Neural progenitor cell (in vitro differentiated cells): ENCODE data around the gene NME4. TPM values are rescaled to one million over a fixed set of nuclear protein-coding genes. Genes with fewer than 3 reads are reported as not detected.

Experiments used
- DNase-seq: peaks from one replicate; pipeline ENCODE4 v3.0.0-alpha.2; 2016; ENCODE audit warnings: low spot score
- H2AFZ ChIP-seq: fragments of 200-600 bp; sonication (generic); replicated peaks from 2 replicates; pipeline ENCODE4 v1.6.1; 2016; ENCODE audit warnings: antibody characterized with exemption
- H3F3A ChIP-seq: fragments of 200-600 bp; sonication (generic); 2 replicates; pipeline ENCODE4 v1.6.1; 2016; ENCODE audit warnings: antibody characterized with exemption, low read depth
- H3K27ac ChIP-seq: fragments of 200-600 bp; sonication (generic); 2 replicates; pipeline ENCODE4 v1.5.1; 2016; ENCODE audit warnings: mild to moderate bottlenecking
- H3K27me3 ChIP-seq: fragments of 200-600 bp; sonication (generic); 2 replicates; pipeline ENCODE4 v1.6.1; 2016; ENCODE audit warnings: mild to moderate bottlenecking, moderate library complexity
- H3K36me3 ChIP-seq: fragments of 200-600 bp; sonication (generic); 2 replicates; pipeline ENCODE4 v1.5.1; 2016
- H3K4me1 ChIP-seq: fragments of 200-600 bp; sonication (generic); 2 replicates; pipeline ENCODE4 v1.6.1; 2016; ENCODE audit warnings: mixed run types
- H3K4me2 ChIP-seq: fragments of 200-600 bp; sonication (generic); 2 replicates; pipeline ENCODE4 v1.6.1; 2016
- H3K4me3 ChIP-seq: fragments of 200-600 bp; sonication (generic); 2 replicates; pipeline ENCODE4 v1.5.1; 2016
- H3K79me2 ChIP-seq: fragments of 200-600 bp; sonication (generic); 2 replicates; pipeline ENCODE4 v1.6.1; 2016; ENCODE audit warnings: low read depth
- H3K9ac ChIP-seq: fragments of 200-600 bp; sonication (generic); 2 replicates; pipeline ENCODE4 v1.6.1; 2016
- H3K9me3 ChIP-seq: fragments of 200-600 bp; sonication (generic); 2 replicates; pipeline ENCODE4 v1.5.1; 2016; ENCODE audit warnings: low read depth
- H4K20me1 ChIP-seq: fragments of 200-600 bp; sonication (generic); 2 replicates; pipeline ENCODE4 v1.6.1; 2016; ENCODE audit warnings: low read depth
- H3K27ac Mint-ChIP-seq: 3 replicates; pipeline ENCODE4 v1.8.0; 2021; ENCODE audit warnings: mixed read lengths
- H3K27me3 Mint-ChIP-seq: 2 replicates; pipeline ENCODE4 v1.8.0; 2022; ENCODE audit warnings: low read depth, mild to moderate bottlenecking, inconsistent platforms, moderate library complexity, mixed read lengths; ENCODE audit not compliant: insufficient read depth
- H3K36me3 Mint-ChIP-seq: 3 replicates; pipeline ENCODE4 v1.8.0; 2021; ENCODE audit warnings: mixed read lengths
- H3K4me1 Mint-ChIP-seq: 3 replicates; pipeline ENCODE4 v1.8.0; 2021; ENCODE audit warnings: mixed read lengths
- H3K4me3 Mint-ChIP-seq: 3 replicates; pipeline ENCODE4 v1.8.0; 2021; ENCODE audit warnings: mild to moderate bottlenecking, moderate library complexity, mixed read lengths
- H3K9me3 Mint-ChIP-seq: 3 replicates; pipeline ENCODE4 v1.8.0; 2020; ENCODE audit warnings: mixed read lengths
- CTCF ChIP-seq: fragments of 200-600 bp; sonication (generic); IDR thresholded peaks from 2 replicates; pipeline ENCODE4 v1.5.1; 2017; ENCODE audit warnings: antibody characterized with exemption, mild to moderate bottlenecking
- EZH2 ChIP-seq: fragments of 200-600 bp; sonication (generic); IDR thresholded peaks from 2 replicates; pipeline ENCODE4 v1.6.1; 2017; ENCODE audit warnings: antibody characterized with exemption, mild to moderate bottlenecking, moderate library complexity
- EZH2phosphoT487 ChIP-seq: fragments of 200-600 bp; sonication (generic); IDR thresholded peaks from 2 replicates; pipeline ENCODE4 v1.6.1; 2017; ENCODE audit warnings: antibody characterized with exemption
- total RNA-seq: library from RNA; depleted of rRNA; stranded (reverse); fragments of >200 nt; gene quantifications from 2 replicates; pipeline ENCODE4 v1.2.3, GENCODE V29; 2015; ENCODE audit warnings: low replicate concordance

NME4 gene
- total RNA-seq, 1 donor from 2014 or later = 93.3 TPM

- Mint-ChIP-seq H3K9me3 (no peaks in the 10 kb centered on the region), H3K4me1 (peaks cover 26% of the 10 kb centered on the region), H3K4me3 (no peak overlapping the region), H3K36me3 (peaks cover 2% of the 10 kb centered on the region), H3K27ac (peak overlapping the region; percentile 60), H3K27me3 (peaks cover 5% of the 10 kb centered on the region)
- H2AFZ ChIP-seq = no peak overlapping the region
- H4K20me1 ChIP-seq = peaks cover 4% of the 10 kb centered on the region
- H3K9me3 ChIP-seq = no peaks in the 10 kb centered on the region
- no peaks in the 10 kb centered on the region for H3K4me1 ChIP-seq
- H3F3A ChIP-seq = no peaks in the 10 kb centered on the region
- H3K9ac ChIP-seq = no peak overlapping the region
- no peak overlapping the region for H3K27ac ChIP-seq
- no peak overlapping the region for H3K4me2 ChIP-seq
- no peaks in the 10 kb centered on the region for H3K79me2 ChIP-seq
- no peak overlapping the region for H3K4me3 ChIP-seq
- no peaks in the 10 kb centered on the region for H3K27me3 ChIP-seq
- no peak for DNase-seq
- no peak for TF ChIP-seq EZH2
- no peak for TF ChIP-seq CTCF
- TF ChIP-seq EZH2phosphoT487 = no peak
- H3K36me3 ChIP-seq = no peaks in the 10 kb centered on the region
Observed at GRCh38 chr16:363110-363765, 33.8 kb upstream of the NME4 start.

DNA sequence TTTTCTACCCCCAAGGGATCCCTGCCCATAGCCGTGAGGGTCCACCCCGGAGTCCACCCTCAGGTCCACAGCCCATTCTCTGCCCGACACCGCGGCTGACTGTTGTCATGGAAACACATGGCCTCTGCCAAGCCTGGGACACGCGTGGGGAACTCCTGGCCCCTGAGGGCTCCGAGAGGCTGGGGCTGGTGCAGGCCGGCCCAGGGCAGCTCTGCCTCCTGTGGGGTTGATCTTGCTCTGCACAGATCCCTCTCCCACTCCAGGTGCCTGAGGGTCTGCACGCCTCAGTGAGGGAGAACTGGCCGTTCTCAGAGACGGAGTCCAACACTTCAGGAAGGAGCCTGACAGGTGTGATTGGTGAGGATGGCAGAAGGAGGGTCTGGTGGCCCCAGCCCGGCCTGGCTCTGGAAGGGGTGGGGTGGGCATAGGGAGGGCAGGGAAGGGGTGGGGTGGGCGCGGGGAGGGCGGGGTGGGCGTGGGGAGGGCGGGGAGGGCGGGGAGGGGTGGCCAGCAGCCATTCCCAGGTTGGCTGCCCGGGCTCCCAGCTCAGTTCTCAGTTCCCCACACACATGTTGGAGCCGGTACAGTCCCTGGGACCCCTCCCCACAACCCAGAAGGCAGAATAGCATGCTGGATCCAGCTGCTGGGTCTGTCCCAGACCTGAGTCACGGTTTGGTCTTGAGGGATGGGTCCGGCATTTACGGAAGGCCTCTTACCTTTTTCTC is 33.1 kb upstream of the NME4 start:
- Histone ChIP-seq H3K79me2 (no peaks in the 10 kb centered on the region), H3K4me1 (no peaks in the 10 kb centered on the region), H3K4me2 (no peak overlapping the region), H3F3A (no peaks in the 10 kb centered on the region), H3K27ac (no peak overlapping the region), H3K9me3 (no peaks in the 10 kb centered on the region), H2AFZ (no peak overlapping the region), H3K27me3 (no peaks in the 10 kb centered on the region), H3K4me3 (no peak overlapping the region), H4K20me1 (peaks cover 6% of the 10 kb centered on the region), H3K36me3 (no peaks in the 10 kb centered on the region), H3K9ac (no peak overlapping the region)
- no peak for TF ChIP-seq EZH2phosphoT487
- TF ChIP-seq CTCF = no peak
- TF ChIP-seq EZH2 = no peak
- Mint-ChIP-seq H3K9me3 (no peaks in the 10 kb centered on the region), H3K27me3 (peaks cover 5% of the 10 kb centered on the region), H3K27ac (peak overlapping the region; percentile 60), H3K4me3 (peak overlapping the region; percentile 48), H3K4me1 (peaks cover 26% of the 10 kb centered on the region), H3K36me3 (peaks cover 2% of the 10 kb centered on the region)
- DNase-seq = no peak

- H3K4me2 ChIP-seq = no peak overlapping the region
- H3K9ac ChIP-seq = no peak overlapping the region
- H3K4me3 Mint-ChIP-seq = no peak overlapping the region
- no peak overlapping the region for H2AFZ ChIP-seq
- peaks cover 15% of the 10 kb centered on the region for H4K20me1 ChIP-seq
- H3F3A ChIP-seq = no peaks in the 10 kb centered on the region
- H3K27ac Mint-ChIP-seq = no peak overlapping the region
- no peaks in the 10 kb centered on the region for H3K4me1 ChIP-seq
- no peak overlapping the region for H3K27ac ChIP-seq
- H3K9me3 ChIP-seq = no peaks in the 10 kb centered on the region
- H3K27me3 Mint-ChIP-seq = peaks cover 9% of the 10 kb centered on the region
- peaks cover 24% of the 10 kb centered on the region for H3K4me1 Mint-ChIP-seq
- no peak for DNase-seq
- H3K36me3 ChIP-seq = no peaks in the 10 kb centered on the region
- peaks cover 2% of the 10 kb centered on the region for H3K36me3 Mint-ChIP-seq
- H3K4me3 ChIP-seq = no peak overlapping the region
- no peaks in the 10 kb centered on the region for H3K27me3 ChIP-seq
- H3K9me3 Mint-ChIP-seq = no peaks in the 10 kb centered on the region
- TF ChIP-seq EZH2 (no peak), EZH2phosphoT487 (no peak), CTCF (no peak)
- H3K79me2 ChIP-seq = no peaks in the 10 kb centered on the region
Observed at GRCh38 chr16:364595-365491, 32.2 kb upstream of the NME4 start.
